ENCODE data around the gene ILRUN.

GRCh38 chr6:34717466-34717865 is 20.9 kb upstream of the ILRUN start:
- TF ChIP-seq CTCF (IDR thresholded peaks at IDR 0.05) (no peak), POLR2A (IDR thresholded peaks at IDR 0.05) (no peak)

Data from testis (tissue), 2 donors.